ENCODE measurements around the gene ADAD1.

The ADAD1 gene

GRCh38 chr4:122431351-122431750, 52.5 kb downstream of the ADAD1 start:
- no peak overlapping the region for H3K4me3 ChIP-seq (ENCODE audit: low read depth, low read length)
- DNase-seq (ENCODE audit: low read depth) = no peak
- no peak for TF ChIP-seq CTCF (IDR thresholded peaks at IDR 0.05; ENCODE audit: low read depth, low read length, missing control alignments)
- in situ Hi-C loops (cut with HindIII; ENCODE audit: low sequenced_read_pairs) = no loop called here

GRCh38 chr4:122434285-122434684, 55.5 kb downstream of the ADAD1 start:
- no peak overlapping the region for H3K4me3 ChIP-seq (ENCODE audit: low read depth, low read length)
- in situ Hi-C loops (cut with HindIII; ENCODE audit: low sequenced_read_pairs) = no loop called here
- no peak for TF ChIP-seq CTCF (IDR thresholded peaks at IDR 0.05; ENCODE audit: low read depth, low read length, missing control alignments)
- DNase-seq (ENCODE audit: low read depth) = no peak

- no peak for DNase-seq (ENCODE audit: low read depth)
- TF ChIP-seq CTCF (IDR thresholded peaks at IDR 0.05; ENCODE audit: low read depth, low read length, missing control alignments) = peak; percentile 15
- in situ Hi-C loops (cut with HindIII; ENCODE audit: low sequenced_read_pairs) = no loop called here
Measured at GRCh38 chr4:122450847-122451246, 72.0 kb downstream of the ADAD1 start.

GRCh38 chr4:122453384-122453995, 74.7 kb downstream of the ADAD1 start:
- in situ Hi-C loops (cut with HindIII; ENCODE audit: low sequenced_read_pairs) = no loop called here
- TF ChIP-seq CTCF (IDR thresholded peaks at IDR 0.05; ENCODE audit: low read depth, low read length, missing control alignments) = no peak
- DNase-seq (ENCODE audit: low read depth) = no peak
- no peak overlapping the region for H3K4me3 ChIP-seq (ENCODE audit: low read depth, low read length)

More at GRCh38 chr4:122450847-122451246, 72.0 kb downstream of the ADAD1 start:
- no peak overlapping the region for H3K4me3 ChIP-seq (ENCODE audit: low read depth, low read length)

GRCh38 chr4:122456231-122457116, 77.7 kb downstream of the ADAD1 start, which contains the start of gene IL2:
Gene IL2, minus strand, starts transcription at chr4:122456725. Its CDS starts 285 bp downstream, at chr4:122456440.
- no peak within 1 kb of the TSS for H3K4me3 ChIP-seq (ENCODE audit: low read depth, low read length)
- no peak for TF ChIP-seq CTCF (IDR thresholded peaks at IDR 0.05; ENCODE audit: low read depth, low read length, missing control alignments)
- in situ Hi-C loops (cut with HindIII; ENCODE audit: low sequenced_read_pairs) = no loop called here
- no peak for DNase-seq (ENCODE audit: low read depth)

- no peak for TF ChIP-seq CTCF (IDR thresholded peaks at IDR 0.05; ENCODE audit: low read depth, low read length, missing control alignments)
- in situ Hi-C loops (cut with HindIII; ENCODE audit: low sequenced_read_pairs) = no loop called here
- peak overlapping the region; percentile 9 for H3K4me3 ChIP-seq (ENCODE audit: low read depth, low read length)
- no peak for DNase-seq (ENCODE audit: low read depth)
Measured at GRCh38 chr4:122458625-122459024, 79.8 kb downstream of the ADAD1 start.

All from astrocyte of the cerebellum (primary cell).